GM12878 (cell line): ENCODE data around the gene CSRP1. TPM values are rescaled to one million over a fixed set of nuclear protein-coding genes. Genes with fewer than 3 reads are reported as not detected.
A peak's percentile ranks its signal among the peaks of the same experiment; 100 is the strongest.

Experiments used
- ATF2 ChIP-seq: IDR thresholded peaks from 2 replicates; pipeline ENCODE4 v1.6.1; 2012; ENCODE audit warnings: low read length, inconsistent platforms
- BACH1 ChIP-seq: fragments of 450-650 bp; IDR thresholded peaks from 2 replicates; pipeline ENCODE4 v1.6.1; 2017; ENCODE audit warnings: mild to moderate bottlenecking, borderline replicate concordance
- CBX5 ChIP-seq: sonication (generic); IDR thresholded peaks from 2 replicates; pipeline ENCODE4 v1.6.1; 2016; ENCODE audit warnings: low read depth, moderate library complexity, mild to moderate bottlenecking, inconsistent platforms
- CEBPB ChIP-seq, 2 experiments: fragments of 150-350 bp in 1 of 2; IDR thresholded peaks; 2 replicates each; pipeline ENCODE4 v1.6.1; 2012 to 2014; ENCODE audit warnings: low read depth in 2 of 2, low read length in 2 of 2, borderline replicate concordance in 1 of 2, inconsistent platforms in 1 of 2
- CEBPZ ChIP-seq: fragments of 150-350 bp; IDR thresholded peaks from 2 replicates; pipeline ENCODE4 v1.6.1; 2016; ENCODE audit warnings: low read depth, low read length
- CHD2 ChIP-seq: IDR thresholded peaks from 2 replicates; pipeline ENCODE4 v1.6.1; 2011; ENCODE audit warnings: low read depth, low read length, improper control_type of control experiment, borderline replicate concordance
- EGR1 ChIP-seq, 2 experiments: IDR thresholded peaks; 1 replicate in 1 of 2; 2 replicates in 1 of 2; pipeline ENCODE4 v1.6.1; 2011 to 2012; ENCODE audit warnings: low read depth in 2 of 2, low read length in 2 of 2, borderline replicate concordance in 1 of 2, mild to moderate bottlenecking in 1 of 2, moderate library complexity in 1 of 2
- EP300 ChIP-seq, 2 experiments: fragments of 150-350 bp in 1 of 2; IDR thresholded peaks; 2 replicates each; pipeline ENCODE4 v1.6.1; 2011 to 2012; ENCODE audit warnings: low read depth in 2 of 2, low read length in 2 of 2, borderline replicate concordance in 1 of 2, improper control_type of control experiment in 1 of 2, inconsistent platforms in 1 of 2; ENCODE audit not compliant: control insufficient read depth in 1 of 2
- ESRRA ChIP-seq: IDR thresholded peaks from 2 replicates; pipeline ENCODE4 v1.6.1; 2012; ENCODE audit warnings: mild to moderate bottlenecking, low read length, improper control_type of control experiment
- HDAC6 ChIP-seq: fragments of 200-600 bp; sonication (generic); IDR thresholded peaks from one replicate; pipeline ENCODE4 v1.8.0; 2017; ENCODE audit warnings: antibody characterized with exemption; ENCODE audit not compliant: unreplicated experiment
- IKZF1 ChIP-seq: fragments of 450-650 bp; conservative IDR thresholded peaks from 2 replicates; pipeline ENCODE4 v1.6.1; 2017; ENCODE audit warnings: antibody characterized with exemption, mild to moderate bottlenecking
- JUNB ChIP-seq: IDR thresholded peaks from 2 replicates; pipeline ENCODE4 v1.6.1; 2016; ENCODE audit warnings: antibody characterized with exemption, mild to moderate bottlenecking
- MYC ChIP-seq: IDR thresholded peaks from 2 replicates; pipeline ENCODE4 v1.6.1; 2011; ENCODE audit warnings: mild to moderate bottlenecking, low read length, moderate library complexity, inconsistent platforms; ENCODE audit not compliant: insufficient read depth, insufficient replicate concordance, insufficient read length, severe bottlenecking
- NFIC ChIP-seq: IDR thresholded peaks from 2 replicates; pipeline ENCODE4 v1.6.1; 2012; ENCODE audit warnings: low read depth, mild to moderate bottlenecking, inconsistent platforms, low read length, moderate library complexity
- SMAD5 ChIP-seq: IDR thresholded peaks from 2 replicates; pipeline ENCODE4 v1.6.1; 2016; ENCODE audit warnings: antibody characterized with exemption, low read depth
- STAT1 ChIP-seq: fragments of 450-650 bp; conservative IDR thresholded peaks from 2 replicates; pipeline ENCODE4 v1.6.1; 2014; ENCODE audit warnings: antibody characterized with exemption, mild to moderate bottlenecking
- TARDBP ChIP-seq: IDR thresholded peaks from 2 replicates; pipeline ENCODE4 v1.6.1; 2016; ENCODE audit warnings: borderline replicate concordance
- YY1 ChIP-seq: IDR thresholded peaks from 2 replicates; pipeline ENCODE4 v1.6.1; 2011; ENCODE audit warnings: low read depth, mild to moderate bottlenecking, low read length
- ZBTB4 ChIP-seq: fragments of 450-650 bp; formaldehyde crosslinking; IDR thresholded peaks from 2 replicates; pipeline ENCODE4 v1.4.0; 2022; ENCODE audit warnings: mild to moderate bottlenecking, moderate library complexity
- ZNF217 ChIP-seq: fragments of 450-650 bp; IDR thresholded peaks from 2 replicates; pipeline ENCODE4 v1.6.1; 2017; ENCODE audit warnings: antibody characterized with exemption, mild to moderate bottlenecking
- polyA plus RNA-seq, 11 experiments: library from polyadenylated mRNA; depleted of rRNA in 4 of 11; unstranded in 6 of 11; stranded (reverse) in 5 of 11; fragments of >200 nt; fragmentation: Nextera tagmentation in 4 of 11; fragmentation: Illumina TruSeq in 1 of 11; extraction: Ambion mirVana in 4 of 11; extraction: Trizol in 1 of 11; gene quantifications; 1 replicate in 1 of 11; 2 replicates in 10 of 11; pipeline versions ENCODE4 v1.2.1 to v1.2.3, GENCODE V29; 2011 to 2016; ENCODE audit warnings: inconsistent platforms in 2 of 11, missing spikeins in 2 of 11, low read depth in 1 of 11
- total RNA-seq, 4 experiments: library from RNA; depleted of rRNA in 3 of 4; stranded (reverse); fragments of >200 nt in 3 of 4; fragmentation: Illumina TruSeq in 1 of 4; extraction: Trizol in 1 of 4; gene quantifications; 2 replicates each; pipeline versions ENCODE4 v1.2.1 to v1.2.3, GENCODE V29; 2013 to 2021

CSRP1 gene
- total and polyA plus RNA-seq, 10 of the 15 experiments (the other 5 are each of a cell fraction or from before 2014, with no cell fraction given), result 23.4 to 99.2 (median 80.7) TPM

- TF ChIP-seq ZBTB4 (CRISPR knock-in tag), result no peak
- no peak for TF ChIP-seq NFIC
- peak; percentile 24; the same call in 1 of the 2 replicates for TF ChIP-seq CHD2
- TF ChIP-seq SMAD5, result no peak
- TF ChIP-seq EP300 (IDR thresholded peaks at IDR 0.05; ENCODE audit: borderline replicate concordance in 1 of 2, control insufficient read depth in 1 of 2, low read depth in 2 of 2, low read length in 2 of 2), result no peak
- TF ChIP-seq ATF2, result no peak
- TF ChIP-seq STAT1, result no peak
- no peak for TF ChIP-seq BACH1
- peak; percentile 67 for TF ChIP-seq YY1
- no peak for TF ChIP-seq CEBPZ
- TF ChIP-seq ZNF217, result no peak
- TF ChIP-seq EGR1 (IDR thresholded peaks at IDR 0.05; ENCODE audit: borderline replicate concordance in 1 of 2, low read depth in 2 of 2, low read length in 2 of 2), result no peak
- TF ChIP-seq HDAC6, result no peak
- TF ChIP-seq IKZF1, result peak; percentile 52
- TF ChIP-seq ESRRA, result no peak
- TF ChIP-seq JUNB, result no peak
- TF ChIP-seq CBX5, result no peak
- TF ChIP-seq MYC, result no peak
- TF ChIP-seq CEBPB (IDR thresholded peaks at IDR 0.05; ENCODE audit: borderline replicate concordance in 1 of 2, low read depth in 2 of 2, low read length in 2 of 2), result no peak
- no peak for TF ChIP-seq TARDBP
Measured at GRCh38 chr1:201447903-201448871, 58.7 kb downstream of the CSRP1 start (continued).
